G401 (cell line): Measurements from ENCODE around the gene GPR132. TPM values are rescaled to one million over a fixed set of nuclear protein-coding genes. Genes with fewer than 3 reads are reported as not detected.
"Not testable (repeated sequence)": the region's sequence is repeated elsewhere in the genome, so short reads cannot be mapped to it uniquely, and the experiment has no call there.

Source experiments
- DNase-seq: peaks from one replicate; pipeline ENCODE4 v3.0.0-alpha.2; 2015; ENCODE audit warnings: low spot score
- in situ Hi-C: cut with HindIII; loops from 2 replicates; pipeline ENCODE4 v1.10.0; 2016; ENCODE audit warnings: low sequenced_read_pairs, mixed read lengths
- total RNA-seq: library from RNA; depleted of rRNA; stranded (reverse); fragments of >200 nt; shearing (Covaris generic); gene quantifications from 2 replicates; pipeline ENCODE4 v1.2.3, GENCODE V29; 2014; rRNA removed

GPR132 gene
- total RNA-seq: 0.43 TPM in 1 of 2 replicates, not detected in the other

GRCh38 chr14:105065280-105066228 is at the start of gene GPR132:
Gene GPR132 (minus strand): TSS chr14:105065430. CDS start chr14:105055420, 10,010 bp downstream.
- in situ Hi-C loops: no loop called here
- DNase-seq: no peak

- DNase-seq, in situ Hi-C loops: not testable (repeated sequence)
Observed at GRCh38 chr14:105109243-105109642, 44.0 kb upstream of the GPR132 start.

GRCh38 chr14:105108516-105108864 is 43.3 kb upstream of the GPR132 start:
- DNase-seq: no peak
- in situ Hi-C loops: no loop called here

- no peak for DNase-seq
- in situ Hi-C loops: no loop called here
Observed at GRCh38 chr14:105107781-105108515, 42.7 kb upstream of the GPR132 start.

- no peak for DNase-seq
- in situ Hi-C loops: no loop called here
Observed at GRCh38 chr14:105107351-105107750, 42.1 kb upstream of the GPR132 start.

- no peak for DNase-seq
- in situ Hi-C loops: no loop called here
Observed at GRCh38 chr14:105105158-105105557, 39.9 kb upstream of the GPR132 start.

- in situ Hi-C loops: no loop called here
- DNase-seq: no peak
Observed at GRCh38 chr14:105102893-105103292, 37.7 kb upstream of the GPR132 start.

- DNase-seq: no peak
- in situ Hi-C loops: no loop called here
Observed at GRCh38 chr14:105102361-105102870, 37.2 kb upstream of the GPR132 start.

GRCh38 chr14:105100910-105101309 is 35.7 kb upstream of the GPR132 start:
- in situ Hi-C loops: no loop called here
- no peak for DNase-seq

- DNase-seq: no peak
- in situ Hi-C loops: no loop called here
Observed at GRCh38 chr14:105099778-105100177, 34.5 kb upstream of the GPR132 start.

GRCh38 chr14:105098316-105098715 is 33.1 kb upstream of the GPR132 start:
- DNase-seq: no peak
- in situ Hi-C loops: no loop called here

GRCh38 chr14:105097794-105098127 is 32.5 kb upstream of the GPR132 start:
- in situ Hi-C loops: no loop called here
- DNase-seq: no peak

- in situ Hi-C loops: no loop called here
- no peak for DNase-seq
Observed at GRCh38 chr14:105096206-105096875, 31.1 kb upstream of the GPR132 start.

GRCh38 chr14:105095236-105095805 is 30.1 kb upstream of the GPR132 start:
- in situ Hi-C loops: no loop called here
- DNase-seq: no peak

- in situ Hi-C loops: no loop called here
- DNase-seq: no peak
Observed at GRCh38 chr14:105094193-105094907, 29.1 kb upstream of the GPR132 start.

GRCh38 chr14:105093431-105094192 is 28.4 kb upstream of the GPR132 start:
- in situ Hi-C loops: no loop called here

GRCh38 chr14:105093038-105093430 is 27.8 kb upstream of the GPR132 start:
- DNase-seq: peak; percentile 41
- in situ Hi-C loops: no loop called here

More at GRCh38 chr14:105093431-105094192, 28.4 kb upstream of the GPR132 start:
- DNase-seq: peak; percentile 69
